Keratinocyte (primary cell): ENCODE measurements around the gene ATP1A4. TPM values are rescaled to one million over a fixed set of nuclear protein-coding genes. Genes with fewer than 3 reads are reported as not detected.

Experiments
- DNase-seq: peaks from one replicate; pipeline ENCODE4 v3.0.0-alpha.2; 2011; ENCODE audit warnings: low read depth, missing footprints, low spot score
- FAIRE-seq: peaks from 2 replicates; lab custom pipeline; 2011; peaks lifted over from hg19 to GRCh38; lab: Jason Lieb, UNC
- H2AFZ ChIP-seq: 2 replicates; pipeline ENCODE4 v1.6.0; 2012; ENCODE audit warnings: low read length, control low read depth, inconsistent platforms; ENCODE audit not compliant: control insufficient read depth
- H3K27ac ChIP-seq: 2 replicates; pipeline ENCODE4 v1.5.1; 2011; ENCODE audit warnings: low read length; ENCODE audit not compliant: control insufficient read depth, insufficient read depth
- H3K27me3 ChIP-seq: 3 replicates; pipeline ENCODE4 v1.6.0; 2011; ENCODE audit warnings: low read length; ENCODE audit not compliant: control insufficient read depth, insufficient read depth; ENCODE audit errors: extremely low read depth
- H3K36me3 ChIP-seq, 2 experiments: 2 replicates in 1 of 2; 3 replicates in 1 of 2; pipeline ENCODE4 v1.5.1; 2011; ENCODE audit warnings: low read length in 2 of 2, mild to moderate bottlenecking in 1 of 2; ENCODE audit not compliant: control insufficient read depth in 2 of 2, insufficient read depth in 2 of 2; ENCODE audit errors: extremely low read depth in 1 of 2
- H3K4me1 ChIP-seq: 3 replicates; pipeline ENCODE4 v1.5.1; 2011; ENCODE audit warnings: low read length; ENCODE audit not compliant: control insufficient read depth, insufficient read depth; ENCODE audit errors: extremely low read depth
- H3K4me2 ChIP-seq: 3 replicates; pipeline ENCODE4 v1.6.0; 2011; ENCODE audit warnings: low read depth, low read length; ENCODE audit not compliant: control insufficient read depth, insufficient read depth; ENCODE audit errors: extremely low read depth
- H3K4me3 ChIP-seq, 3 experiments: fragments of 200-600 bp in 1 of 3; sonication (generic) in 1 of 3; 2 replicates in 2 of 3; 3 replicates in 1 of 3; pipeline ENCODE4 v1.5.1; 2011 to 2016; ENCODE audit warnings: low read length in 3 of 3, mild to moderate bottlenecking in 3 of 3, control low read depth in 2 of 3, inconsistent platforms in 1 of 3, low read depth in 1 of 3, mixed read lengths in 1 of 3, mixed run types in 1 of 3, moderate library complexity in 1 of 3; ENCODE audit not compliant: control insufficient read depth in 2 of 3, insufficient read depth in 2 of 3; ENCODE audit errors: extremely low read depth in 1 of 3
- H3K79me2 ChIP-seq: 2 replicates; pipeline ENCODE4 v1.6.0; 2012; ENCODE audit warnings: low read length; ENCODE audit not compliant: control insufficient read depth, insufficient read depth
- H3K9ac ChIP-seq: 3 replicates; pipeline ENCODE4 v1.6.0; 2011; ENCODE audit warnings: low read length; ENCODE audit not compliant: control insufficient read depth, insufficient read depth; ENCODE audit errors: extremely low read depth
- H3K9me1 ChIP-seq: 3 replicates; pipeline ENCODE4 v1.6.0; 2011; ENCODE audit warnings: low read length; ENCODE audit not compliant: control insufficient read depth, insufficient read depth; ENCODE audit errors: extremely low read depth
- H3K9me3 ChIP-seq: 2 replicates; pipeline ENCODE4 v1.5.1; 2012; ENCODE audit warnings: low read depth, low read length; ENCODE audit not compliant: control insufficient read depth
- H4K20me1 ChIP-seq: 3 replicates; pipeline ENCODE4 v1.6.0; 2011; ENCODE audit warnings: low read length; ENCODE audit not compliant: control insufficient read depth, insufficient read depth; ENCODE audit errors: extremely low read depth
- CTCF ChIP-seq, 3 experiments: IDR thresholded peaks in 1 of 3; conservative IDR thresholded peaks in 1 of 3; optimal IDR thresholded peaks in 1 of 3; 2 replicates in 2 of 3; 3 replicates in 1 of 3; pipeline versions ENCODE3 to v1.5.1; 2011; ENCODE audit warnings: low read length in 3 of 3, mild to moderate bottlenecking in 3 of 3, moderate library complexity in 2 of 3, control low read depth in 1 of 3, inconsistent platforms in 1 of 3; ENCODE audit not compliant: insufficient read depth in 2 of 3; ENCODE audit errors: extremely low read depth in 1 of 3
- EZH2 ChIP-seq: IDR thresholded peaks from one replicate; pipeline ENCODE4 v1.6.1; 2012; ENCODE audit warnings: inconsistent platforms, mild to moderate bottlenecking, low read length, moderate library complexity
- dilution Hi-C: fragments of 300-500 bp; cut with MboI; formaldehyde crosslinking; loops from one replicate; pipeline ENCODE4 v1.7.0; 2020; ENCODE audit warnings: low sequenced_read_pairs; ENCODE audit not compliant: extremely low pct_ligation_motif_present
- polyA plus RNA-seq, 5 experiments: library from polyadenylated mRNA; depleted of rRNA in 3 of 5; stranded (reverse) in 3 of 5; stranded (forward) in 1 of 5; unstranded in 1 of 5; fragments of >200 nt; gene quantifications; 1 replicate in 1 of 5; 2 replicates in 3 of 5; 3 replicates in 1 of 5; pipeline versions ENCODE4 v1.2.1 to v1.2.3, GENCODE V29; 2011 to 2012; ENCODE audit warnings: missing spikeins in 2 of 5, low read depth in 1 of 5, low replicate concordance in 1 of 5

Gene ATP1A4
- polyA plus RNA-seq, 1 donor (not counting 4 experiments of a cell fraction or from before 2014, with no cell fraction given) = not detected

GRCh38 chr1:160117709-160118183 lies 33.7 kb upstream of the ATP1A4 start:
- Histone ChIP-seq H3K27ac (no peak overlapping the region), H3K4me2 (no peak overlapping the region), H3K9me3 (no peaks in the 10 kb centered on the region), H3K79me2 (no peaks in the 10 kb centered on the region), H4K20me1 (no peaks in the 10 kb centered on the region), H2AFZ (no peak overlapping the region), H3K9ac (no peak overlapping the region), H3K4me3 (no peak overlapping the region), H3K36me3 (no peaks in the 10 kb centered on the region), H3K4me1 (peaks cover 13% of the 10 kb centered on the region), H3K9me1 (no peaks in the 10 kb centered on the region), H3K27me3 (no peaks in the 10 kb centered on the region)
- TF ChIP-seq EZH2 (no peak), CTCF (optimal IDR thresholded peaks at IDR 0.05 in 1 of 3, IDR thresholded peaks at IDR 0.05 in 1 of 3, conservative IDR thresholded peaks at IDR 0.05 in 1 of 3; ENCODE audit: extremely low read depth in 1 of 3, insufficient read depth in 2 of 3, low read length in 3 of 3) (no peak)
- dilution Hi-C loops = no loop called here
- FAIRE-seq (no peak), DNase-seq (no peak)

- Histone ChIP-seq H3K27me3 (no peaks in the 10 kb centered on the region), H3K4me3 (no peak overlapping the region), H3K79me2 (no peaks in the 10 kb centered on the region), H3K4me1 (peaks cover 14% of the 10 kb centered on the region), H4K20me1 (no peaks in the 10 kb centered on the region), H3K9ac (no peak overlapping the region), H3K9me1 (no peaks in the 10 kb centered on the region), H3K4me2 (no peak overlapping the region), H3K36me3 (no peaks in the 10 kb centered on the region), H3K27ac (no peak overlapping the region), H2AFZ (no peak overlapping the region), H3K9me3 (no peaks in the 10 kb centered on the region)
- dilution Hi-C loops = no loop called here
- no peak for DNase-seq
- no peak for FAIRE-seq
- TF ChIP-seq CTCF (optimal IDR thresholded peaks at IDR 0.05 in 1 of 3, IDR thresholded peaks at IDR 0.05 in 1 of 3, conservative IDR thresholded peaks at IDR 0.05 in 1 of 3; ENCODE audit: extremely low read depth in 1 of 3, insufficient read depth in 2 of 3, low read length in 3 of 3) = no peak
- no peak for TF ChIP-seq EZH2
These were observed 32.5 kb upstream of the ATP1A4 start for GRCh38 chr1:160118928-160119327.
